NCI-H2196 treated with DMSO at 0.1 percent for 48 hours (cell line): ENCODE measurements around the gene MSI2.

Experiments used
- DNase-seq: peaks from one replicate; lab custom pipeline; 2025; ENCODE audit not compliant: unreplicated experiment; lab: John Stamatoyannopoulos, UW

Gene MSI2

DNA sequence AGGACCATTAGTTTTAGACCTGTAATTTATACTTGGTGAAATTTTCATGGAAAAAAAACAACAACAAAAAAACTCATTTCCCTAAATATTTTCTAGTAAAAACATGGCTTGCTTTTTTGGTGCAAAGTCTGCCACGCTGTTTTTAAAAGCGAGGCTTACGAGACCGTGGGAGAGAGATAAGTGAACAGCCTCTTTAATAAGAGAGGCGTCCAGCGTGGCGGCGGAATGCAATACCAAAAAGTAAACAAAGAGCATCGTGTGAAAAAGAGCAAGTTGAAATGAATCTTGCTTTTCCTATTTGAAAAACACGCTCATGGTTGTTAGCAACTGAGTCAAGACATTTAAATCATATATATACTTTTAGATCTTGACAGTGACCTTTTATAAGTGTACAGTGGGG, 10.5 kb upstream of the MSI2 start:
- no peak for DNase-seq

GRCh38 chr17:57246257-57246656, 10.1 kb upstream of the MSI2 start:
- DNase-seq = no peak

- no peak for DNase-seq
These were observed 9.1 kb upstream of the MSI2 start for GRCh38 chr17:57247261-57247660.

DNA sequence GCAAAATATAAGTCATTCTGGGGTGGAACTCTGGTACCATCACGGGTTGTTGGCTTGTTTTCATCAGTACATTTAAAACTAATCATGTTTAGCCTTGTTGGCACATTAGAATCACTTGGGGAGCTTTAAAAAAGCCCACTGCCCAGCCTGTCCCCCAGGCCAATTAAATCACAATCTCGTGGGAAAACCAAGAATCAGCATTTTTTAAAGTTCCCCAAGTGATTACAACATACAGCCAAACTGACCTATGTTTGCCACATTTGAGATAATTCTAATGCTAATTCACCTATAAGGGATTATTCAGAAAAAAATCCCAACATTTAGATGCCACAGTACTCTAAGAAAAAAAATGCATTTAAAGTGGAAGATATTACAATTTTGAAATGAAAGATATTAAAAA, 8.4 kb upstream of the MSI2 start:
- DNase-seq = no peak

- DNase-seq = no peak
These were observed 6.8 kb upstream of the MSI2 start for GRCh38 chr17:57249520-57249919.

DNA sequence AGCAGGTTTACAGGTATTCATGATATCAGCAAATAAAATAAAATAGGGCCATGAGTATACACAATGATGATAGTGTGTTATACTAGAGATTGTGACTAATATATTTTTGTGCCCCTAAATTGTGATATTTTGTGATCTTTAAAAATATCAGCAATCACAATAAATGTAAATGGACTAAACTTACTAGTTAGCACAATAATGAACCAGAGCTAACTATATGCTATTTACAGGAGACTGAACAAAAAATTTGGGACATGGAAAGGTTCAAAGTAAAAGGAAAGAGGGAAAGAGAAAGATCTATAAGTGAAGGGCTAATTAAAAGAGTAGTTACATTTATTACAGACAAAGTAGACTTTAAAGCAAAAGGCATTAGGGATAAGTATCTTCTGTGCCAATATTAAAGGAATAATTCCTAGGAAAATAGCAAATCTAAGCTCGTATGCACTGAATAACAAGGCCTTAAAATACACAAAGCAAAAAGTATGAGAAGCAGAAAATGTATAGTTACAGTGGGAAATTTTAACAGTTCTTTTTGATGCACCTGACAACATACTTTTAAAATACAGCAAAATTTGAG, 5.0 kb upstream of the MSI2 start:
- DNase-seq = no peak

DNA sequence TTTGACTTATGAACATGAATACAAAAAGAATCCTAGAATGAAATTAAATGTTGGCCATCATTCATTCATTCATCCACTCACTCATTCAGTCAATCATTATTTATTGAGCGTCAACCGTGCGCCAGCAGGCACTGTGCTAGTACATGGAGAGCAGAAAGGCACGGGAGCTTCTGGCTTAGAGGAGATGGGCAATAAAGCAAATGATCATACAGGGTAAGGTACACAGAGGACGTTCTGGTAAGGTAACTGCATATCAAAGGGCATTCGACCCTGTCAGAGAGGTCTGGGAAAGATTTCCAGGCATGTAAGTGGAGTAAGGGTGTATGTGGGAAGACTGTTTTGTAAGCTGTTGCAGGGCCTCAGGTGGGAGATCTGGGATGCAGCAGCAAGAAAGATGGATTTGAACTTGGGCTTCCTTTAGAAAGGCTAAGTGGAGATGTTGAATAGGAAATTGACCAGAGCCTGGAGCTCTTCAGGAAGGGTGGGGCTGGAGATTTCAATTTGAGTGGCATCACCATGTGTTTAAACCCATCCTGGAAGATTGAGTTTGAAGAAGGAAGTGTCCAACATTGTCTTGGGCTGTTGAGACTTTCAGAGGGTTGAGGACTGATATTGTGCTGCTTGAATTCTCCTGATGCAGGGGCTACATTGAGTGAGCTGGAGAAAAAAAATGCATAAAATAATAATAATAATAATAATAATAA, 2.8 kb upstream of the MSI2 start:
- no peak for DNase-seq

DNA sequence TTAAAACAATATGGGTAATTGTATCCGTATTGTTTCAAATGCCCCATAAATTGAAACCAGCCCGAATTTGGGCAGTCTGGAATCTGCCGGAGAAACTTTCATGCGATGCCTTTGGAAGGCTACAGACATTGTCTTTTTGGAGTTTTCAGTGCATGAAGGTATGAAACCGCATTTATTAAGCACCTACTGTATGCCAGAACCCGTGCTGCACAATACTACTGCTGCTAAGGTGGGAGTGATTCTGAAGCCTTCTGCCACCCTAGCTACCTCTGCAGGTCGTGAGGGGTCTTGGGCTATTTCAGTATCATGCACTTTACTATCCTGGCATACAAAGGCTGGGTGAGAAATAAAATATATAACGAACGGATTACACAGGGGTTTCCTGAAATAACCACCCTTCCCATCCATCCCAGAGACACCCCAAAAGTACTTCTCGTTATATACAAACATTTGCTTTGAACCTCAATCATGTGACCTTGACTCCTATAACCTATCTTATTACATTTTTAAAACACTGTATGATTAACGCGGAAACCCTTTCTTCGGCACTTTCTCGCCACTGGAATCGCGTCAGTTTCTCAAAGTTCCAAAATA, 1.0 kb upstream of the MSI2 start:
- DNase-seq = no peak

- DNase-seq = no peak
These were observed 387 bp downstream of the MSI2 start for GRCh38 chr17:57256708-57257112.

- no peak for DNase-seq
These were observed 1.0 kb downstream of the MSI2 start for GRCh38 chr17:57257195-57257894.

- no peak for DNase-seq
These were observed 1.9 kb downstream of the MSI2 start for GRCh38 chr17:57257895-57258851.

- DNase-seq = no peak
These were observed 3.0 kb downstream of the MSI2 start for GRCh38 chr17:57259306-57259705.

DNA sequence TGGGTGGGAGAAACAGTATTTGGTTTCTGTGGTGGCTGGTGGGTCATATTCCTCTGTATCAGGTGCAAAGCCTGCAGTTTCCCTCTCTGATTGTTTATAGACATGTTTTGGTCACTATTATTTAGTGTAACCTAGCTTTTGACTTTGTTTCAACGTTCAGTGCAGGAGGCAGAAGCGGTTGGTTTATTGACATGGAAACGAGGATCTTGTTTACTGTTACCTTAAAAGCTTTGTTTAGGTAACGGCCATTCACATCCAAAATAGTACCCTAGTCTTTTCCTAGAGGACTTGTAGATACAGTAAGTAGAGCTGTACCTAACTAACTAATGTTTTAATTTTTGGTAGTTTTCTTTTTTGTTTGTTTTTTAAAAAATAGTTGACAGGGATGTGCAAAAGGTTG, 3.5 kb downstream of the MSI2 start:
- DNase-seq = no peak

- DNase-seq = no peak
These were observed 4.2 kb downstream of the MSI2 start for GRCh38 chr17:57260325-57261083.

DNA sequence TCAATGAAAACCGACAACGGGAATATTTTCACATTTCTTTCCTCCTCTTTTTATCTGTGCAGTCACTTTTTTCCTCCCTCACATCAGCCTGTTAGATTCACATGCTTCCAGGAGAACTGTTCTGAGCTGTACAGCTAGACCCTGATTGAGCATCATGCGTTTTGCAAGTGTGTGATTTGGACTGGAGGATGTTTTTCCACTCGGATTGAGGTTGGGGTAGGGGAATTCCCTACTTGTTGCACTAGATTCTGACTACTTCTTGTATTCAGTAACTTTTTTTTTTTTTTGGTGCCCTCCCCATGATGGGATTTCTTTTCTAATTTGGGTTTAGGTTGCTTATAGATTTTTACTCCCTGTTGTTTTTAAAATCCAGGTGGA, 4.8 kb downstream of the MSI2 start:
- DNase-seq = no peak

DNA sequence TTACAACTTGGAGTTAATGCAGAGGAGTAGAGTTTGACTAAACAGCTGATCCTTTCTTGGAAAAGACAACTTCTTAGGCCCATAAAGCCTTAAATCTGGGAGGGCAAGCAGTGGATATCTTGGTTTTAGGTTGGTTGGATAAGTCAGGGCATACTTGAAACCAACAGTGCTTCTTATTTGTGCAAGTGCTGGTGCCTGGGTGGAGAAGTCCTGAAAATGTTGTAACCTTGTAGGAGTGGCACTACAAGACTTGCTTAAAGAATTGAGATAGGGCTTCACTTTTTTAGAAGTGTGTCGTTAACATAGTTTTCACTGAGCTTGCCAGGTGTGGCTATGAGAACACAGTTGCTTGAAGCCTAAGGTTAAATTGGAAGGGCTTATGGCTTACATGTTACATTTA, 6.2 kb downstream of the MSI2 start:
- DNase-seq = no peak

GRCh38 chr17:57264250-57264649, 7.9 kb downstream of the MSI2 start:
- no peak for DNase-seq

- no peak for DNase-seq
These were observed 8.5 kb downstream of the MSI2 start for GRCh38 chr17:57264776-57265175.

- no peak for DNase-seq
These were observed 10.6 kb downstream of the MSI2 start for GRCh38 chr17:57266902-57267311.

DNA sequence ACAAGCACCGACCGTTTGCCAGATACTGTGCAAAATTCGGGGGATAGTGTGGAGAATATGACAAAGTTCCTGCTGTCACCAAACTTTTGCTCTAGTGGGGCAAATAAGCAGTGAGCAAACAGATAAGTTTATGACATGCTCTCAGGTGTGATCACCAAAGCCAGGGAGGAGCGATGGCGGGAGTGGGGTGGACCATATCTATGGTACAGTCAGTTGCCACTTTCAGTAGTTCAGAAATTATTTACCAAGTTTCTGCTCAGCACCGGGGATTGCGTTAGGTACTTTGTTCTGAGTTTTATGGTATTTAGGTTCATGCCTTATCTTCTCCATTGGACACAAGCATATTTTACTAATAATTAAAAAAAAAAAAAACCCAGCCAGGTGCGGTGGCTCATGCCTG, 11.9 kb downstream of the MSI2 start:
- DNase-seq = no peak
